ENCODE data around the gene SLMAP.

DNA sequence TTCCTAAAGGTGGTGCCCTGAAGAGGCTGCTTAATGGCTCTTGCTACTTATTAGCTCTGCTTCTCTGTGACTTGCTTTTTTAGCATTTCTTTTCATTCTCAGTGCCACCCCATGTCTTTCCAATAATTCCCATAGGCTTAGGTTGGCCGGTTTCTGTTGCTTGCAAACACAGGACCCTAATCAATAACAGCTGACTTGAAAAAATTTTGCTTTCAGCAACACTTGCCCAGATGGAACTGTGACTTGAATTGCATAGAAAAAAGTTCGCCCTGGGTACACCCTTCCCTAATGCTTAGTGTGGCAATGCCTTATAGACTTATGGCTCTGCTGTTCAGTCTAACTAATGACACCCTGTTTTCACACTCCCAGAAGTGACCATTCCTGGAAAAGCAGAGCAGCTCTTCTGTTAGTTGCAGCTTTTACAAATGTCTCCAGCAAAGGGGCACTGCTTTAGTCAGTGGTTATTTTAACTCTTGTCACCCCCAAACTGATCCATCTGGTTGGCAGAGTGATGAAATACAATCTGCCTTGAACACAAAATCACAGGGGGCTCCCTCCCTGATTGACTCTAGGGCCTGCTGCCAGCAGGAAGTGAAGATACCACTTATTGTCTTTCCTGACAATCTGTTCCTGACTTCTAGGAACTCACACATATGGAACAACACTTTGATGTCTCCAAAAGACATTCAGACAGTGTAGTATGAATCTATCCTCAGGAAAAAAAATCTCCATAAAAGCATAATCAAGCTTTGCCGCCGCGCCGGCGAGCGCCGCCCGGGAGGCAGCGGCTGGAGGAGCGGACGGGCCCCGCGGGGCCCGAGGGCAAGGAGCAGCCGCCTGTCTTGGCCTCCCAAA is 9.7 kb upstream of the SLMAP start:
- TF ChIP-seq, protein P1, sequence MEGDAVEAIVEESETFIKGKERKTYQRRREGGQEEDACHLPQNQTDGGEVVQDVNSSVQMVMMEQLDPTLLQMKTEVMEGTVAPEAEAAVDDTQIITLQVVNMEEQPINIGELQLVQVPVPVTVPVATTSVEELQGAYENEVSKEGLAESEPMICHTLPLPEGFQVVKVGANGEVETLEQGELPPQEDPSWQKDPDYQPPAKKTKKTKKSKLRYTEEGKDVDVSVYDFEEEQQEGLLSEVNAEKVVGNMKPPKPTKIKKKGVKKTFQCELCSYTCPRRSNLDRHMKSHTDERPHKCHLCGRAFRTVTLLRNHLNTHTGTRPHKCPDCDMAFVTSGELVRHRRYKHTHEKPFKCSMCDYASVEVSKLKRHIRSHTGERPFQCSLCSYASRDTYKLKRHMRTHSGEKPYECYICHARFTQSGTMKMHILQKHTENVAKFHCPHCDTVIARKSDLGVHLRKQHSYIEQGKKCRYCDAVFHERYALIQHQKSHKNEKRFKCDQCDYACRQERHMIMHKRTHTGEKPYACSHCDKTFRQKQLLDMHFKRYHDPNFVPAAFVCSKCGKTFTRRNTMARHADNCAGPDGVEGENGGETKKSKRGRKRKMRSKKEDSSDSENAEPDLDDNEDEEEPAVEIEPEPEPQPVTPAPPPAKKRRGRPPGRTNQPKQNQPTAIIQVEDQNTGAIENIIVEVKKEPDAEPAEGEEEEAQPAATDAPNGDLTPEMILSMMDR (IDR thresholded peaks at IDR 0.05) = no peak
- no peak for TF ChIP-seq POLR2A (IDR thresholded peaks at IDR 0.05)
